GM23338 (cell line): ENCODE results near the gene TOR3A.

Experiments
- CREB1 ChIP-seq: fragments of 250-450 bp; sonication (Bioruptor Pico); IDR thresholded peaks from 2 replicates; pipeline ENCODE4 v1.5.0; 2020; ENCODE audit warnings: low read depth, mild to moderate bottlenecking, moderate library complexity
- EZH2 ChIP-seq: fragments of 200-600 bp; sonication (generic); IDR thresholded peaks from one replicate; pipeline ENCODE4 v1.8.0; 2017; ENCODE audit warnings: antibody characterized with exemption, mild to moderate bottlenecking, low read depth; ENCODE audit not compliant: unreplicated experiment
- EZH2phosphoT487 ChIP-seq: fragments of 200-600 bp; sonication (generic); IDR thresholded peaks from one replicate; pipeline ENCODE4 v1.8.1; 2018; ENCODE audit warnings: antibody characterized with exemption; ENCODE audit not compliant: unreplicated experiment
- JUNB ChIP-seq: IDR thresholded peaks from one replicate; pipeline ENCODE4 v1.6.1; 2016; ENCODE audit warnings: antibody characterized with exemption; ENCODE audit not compliant: unreplicated experiment
- POLR2AphosphoS5 ChIP-seq: IDR thresholded peaks from 2 replicates; pipeline ENCODE4 v1.6.1; 2016; ENCODE audit warnings: antibody characterized with exemption, low read depth
- STAT1 ChIP-seq: IDR thresholded peaks from one replicate; pipeline ENCODE4 v1.6.1; 2016; ENCODE audit warnings: antibody characterized with exemption; ENCODE audit not compliant: unreplicated experiment
- ZNF114 ChIP-seq: fragments of 250-450 bp; sonication (Bioruptor Pico); IDR thresholded peaks from 2 replicates; pipeline ENCODE4 v1.5.0; 2020; ENCODE audit warnings: mild to moderate bottlenecking, moderate library complexity
- ZNF331 ChIP-seq: fragments of 250-450 bp; sonication (Bioruptor Pico); IDR thresholded peaks from 2 replicates; pipeline ENCODE4 v1.5.0; 2020; ENCODE audit warnings: low read depth, mild to moderate bottlenecking, moderate library complexity
- TF ChIP-seq, protein P1 (sequence below), 2 experiments: fragments of 200-600 bp in 1 of 2; sonication (generic) in 1 of 2; conservative IDR thresholded peaks; 2 replicates each; pipeline versions ENCODE4 v1.5.1 to v1.6.1; 2016 to 2017; ENCODE audit warnings: antibody characterized with exemption in 2 of 2, low read depth in 2 of 2, mild to moderate bottlenecking in 2 of 2, moderate library complexity in 1 of 2
- TF ChIP-seq, protein P2 (sequence below): IDR thresholded peaks from 2 replicates; pipeline ENCODE4 v1.6.1; 2016; ENCODE audit warnings: antibody characterized with exemption
- TF ChIP-seq, protein P3 (sequence below): IDR thresholded peaks from one replicate; pipeline ENCODE4 v1.6.1; 2018; ENCODE audit warnings: antibody characterized with exemption; ENCODE audit not compliant: unreplicated experiment
- TF ChIP-seq, protein P4 (sequence below): fragments of 250-450 bp; sonication (Bioruptor Pico); IDR thresholded peaks from 2 replicates; pipeline ENCODE4 v1.5.0; 2020; ENCODE audit warnings: mild to moderate bottlenecking, moderate library complexity

DNA sequence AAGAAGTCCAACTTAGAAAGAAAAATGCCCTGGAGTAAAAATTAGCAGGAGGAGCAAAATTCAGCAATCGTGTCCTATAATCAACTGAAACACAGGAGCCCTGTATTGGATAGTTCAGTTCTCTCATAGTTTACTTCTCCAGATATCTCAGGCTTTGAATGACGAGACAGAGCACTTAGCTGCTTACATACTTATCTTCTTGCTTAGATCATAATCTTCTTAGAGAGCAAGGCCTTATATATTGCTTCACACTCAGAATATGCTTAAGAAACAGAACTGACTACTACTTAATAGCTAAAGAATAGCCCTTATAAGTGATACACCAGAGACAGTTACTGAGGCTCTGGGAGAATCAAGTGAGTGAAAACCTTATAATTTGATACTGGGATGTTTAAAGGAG, 38.9 kb downstream of the TOR3A start:
- TF ChIP-seq, protein P1, sequence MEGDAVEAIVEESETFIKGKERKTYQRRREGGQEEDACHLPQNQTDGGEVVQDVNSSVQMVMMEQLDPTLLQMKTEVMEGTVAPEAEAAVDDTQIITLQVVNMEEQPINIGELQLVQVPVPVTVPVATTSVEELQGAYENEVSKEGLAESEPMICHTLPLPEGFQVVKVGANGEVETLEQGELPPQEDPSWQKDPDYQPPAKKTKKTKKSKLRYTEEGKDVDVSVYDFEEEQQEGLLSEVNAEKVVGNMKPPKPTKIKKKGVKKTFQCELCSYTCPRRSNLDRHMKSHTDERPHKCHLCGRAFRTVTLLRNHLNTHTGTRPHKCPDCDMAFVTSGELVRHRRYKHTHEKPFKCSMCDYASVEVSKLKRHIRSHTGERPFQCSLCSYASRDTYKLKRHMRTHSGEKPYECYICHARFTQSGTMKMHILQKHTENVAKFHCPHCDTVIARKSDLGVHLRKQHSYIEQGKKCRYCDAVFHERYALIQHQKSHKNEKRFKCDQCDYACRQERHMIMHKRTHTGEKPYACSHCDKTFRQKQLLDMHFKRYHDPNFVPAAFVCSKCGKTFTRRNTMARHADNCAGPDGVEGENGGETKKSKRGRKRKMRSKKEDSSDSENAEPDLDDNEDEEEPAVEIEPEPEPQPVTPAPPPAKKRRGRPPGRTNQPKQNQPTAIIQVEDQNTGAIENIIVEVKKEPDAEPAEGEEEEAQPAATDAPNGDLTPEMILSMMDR (conservative IDR thresholded peaks at IDR 0.05; ENCODE audit: low read depth in 2 of 2), result no peak
- TF ChIP-seq JUNB (no peak), EZH2 (no peak), EZH2phosphoT487 (no peak), POLR2AphosphoS5 (no peak), ZNF114 (no peak), STAT1 (no peak), CREB1 (CRISPR knock-in tag) (no peak), ZNF331 (CRISPR knock-in tag) (no peak)
- TF ChIP-seq, protein P2, sequence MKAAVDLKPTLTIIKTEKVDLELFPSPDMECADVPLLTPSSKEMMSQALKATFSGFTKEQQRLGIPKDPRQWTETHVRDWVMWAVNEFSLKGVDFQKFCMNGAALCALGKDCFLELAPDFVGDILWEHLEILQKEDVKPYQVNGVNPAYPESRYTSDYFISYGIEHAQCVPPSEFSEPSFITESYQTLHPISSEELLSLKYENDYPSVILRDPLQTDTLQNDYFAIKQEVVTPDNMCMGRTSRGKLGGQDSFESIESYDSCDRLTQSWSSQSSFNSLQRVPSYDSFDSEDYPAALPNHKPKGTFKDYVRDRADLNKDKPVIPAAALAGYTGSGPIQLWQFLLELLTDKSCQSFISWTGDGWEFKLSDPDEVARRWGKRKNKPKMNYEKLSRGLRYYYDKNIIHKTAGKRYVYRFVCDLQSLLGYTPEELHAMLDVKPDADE, result no peak
- TF ChIP-seq, protein P3, sequence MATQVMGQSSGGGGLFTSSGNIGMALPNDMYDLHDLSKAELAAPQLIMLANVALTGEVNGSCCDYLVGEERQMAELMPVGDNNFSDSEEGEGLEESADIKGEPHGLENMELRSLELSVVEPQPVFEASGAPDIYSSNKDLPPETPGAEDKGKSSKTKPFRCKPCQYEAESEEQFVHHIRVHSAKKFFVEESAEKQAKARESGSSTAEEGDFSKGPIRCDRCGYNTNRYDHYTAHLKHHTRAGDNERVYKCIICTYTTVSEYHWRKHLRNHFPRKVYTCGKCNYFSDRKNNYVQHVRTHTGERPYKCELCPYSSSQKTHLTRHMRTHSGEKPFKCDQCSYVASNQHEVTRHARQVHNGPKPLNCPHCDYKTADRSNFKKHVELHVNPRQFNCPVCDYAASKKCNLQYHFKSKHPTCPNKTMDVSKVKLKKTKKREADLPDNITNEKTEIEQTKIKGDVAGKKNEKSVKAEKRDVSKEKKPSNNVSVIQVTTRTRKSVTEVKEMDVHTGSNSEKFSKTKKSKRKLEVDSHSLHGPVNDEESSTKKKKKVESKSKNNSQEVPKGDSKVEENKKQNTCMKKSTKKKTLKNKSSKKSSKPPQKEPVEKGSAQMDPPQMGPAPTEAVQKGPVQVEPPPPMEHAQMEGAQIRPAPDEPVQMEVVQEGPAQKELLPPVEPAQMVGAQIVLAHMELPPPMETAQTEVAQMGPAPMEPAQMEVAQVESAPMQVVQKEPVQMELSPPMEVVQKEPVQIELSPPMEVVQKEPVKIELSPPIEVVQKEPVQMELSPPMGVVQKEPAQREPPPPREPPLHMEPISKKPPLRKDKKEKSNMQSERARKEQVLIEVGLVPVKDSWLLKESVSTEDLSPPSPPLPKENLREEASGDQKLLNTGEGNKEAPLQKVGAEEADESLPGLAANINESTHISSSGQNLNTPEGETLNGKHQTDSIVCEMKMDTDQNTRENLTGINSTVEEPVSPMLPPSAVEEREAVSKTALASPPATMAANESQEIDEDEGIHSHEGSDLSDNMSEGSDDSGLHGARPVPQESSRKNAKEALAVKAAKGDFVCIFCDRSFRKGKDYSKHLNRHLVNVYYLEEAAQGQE, result no peak
- TF ChIP-seq, protein P4, sequence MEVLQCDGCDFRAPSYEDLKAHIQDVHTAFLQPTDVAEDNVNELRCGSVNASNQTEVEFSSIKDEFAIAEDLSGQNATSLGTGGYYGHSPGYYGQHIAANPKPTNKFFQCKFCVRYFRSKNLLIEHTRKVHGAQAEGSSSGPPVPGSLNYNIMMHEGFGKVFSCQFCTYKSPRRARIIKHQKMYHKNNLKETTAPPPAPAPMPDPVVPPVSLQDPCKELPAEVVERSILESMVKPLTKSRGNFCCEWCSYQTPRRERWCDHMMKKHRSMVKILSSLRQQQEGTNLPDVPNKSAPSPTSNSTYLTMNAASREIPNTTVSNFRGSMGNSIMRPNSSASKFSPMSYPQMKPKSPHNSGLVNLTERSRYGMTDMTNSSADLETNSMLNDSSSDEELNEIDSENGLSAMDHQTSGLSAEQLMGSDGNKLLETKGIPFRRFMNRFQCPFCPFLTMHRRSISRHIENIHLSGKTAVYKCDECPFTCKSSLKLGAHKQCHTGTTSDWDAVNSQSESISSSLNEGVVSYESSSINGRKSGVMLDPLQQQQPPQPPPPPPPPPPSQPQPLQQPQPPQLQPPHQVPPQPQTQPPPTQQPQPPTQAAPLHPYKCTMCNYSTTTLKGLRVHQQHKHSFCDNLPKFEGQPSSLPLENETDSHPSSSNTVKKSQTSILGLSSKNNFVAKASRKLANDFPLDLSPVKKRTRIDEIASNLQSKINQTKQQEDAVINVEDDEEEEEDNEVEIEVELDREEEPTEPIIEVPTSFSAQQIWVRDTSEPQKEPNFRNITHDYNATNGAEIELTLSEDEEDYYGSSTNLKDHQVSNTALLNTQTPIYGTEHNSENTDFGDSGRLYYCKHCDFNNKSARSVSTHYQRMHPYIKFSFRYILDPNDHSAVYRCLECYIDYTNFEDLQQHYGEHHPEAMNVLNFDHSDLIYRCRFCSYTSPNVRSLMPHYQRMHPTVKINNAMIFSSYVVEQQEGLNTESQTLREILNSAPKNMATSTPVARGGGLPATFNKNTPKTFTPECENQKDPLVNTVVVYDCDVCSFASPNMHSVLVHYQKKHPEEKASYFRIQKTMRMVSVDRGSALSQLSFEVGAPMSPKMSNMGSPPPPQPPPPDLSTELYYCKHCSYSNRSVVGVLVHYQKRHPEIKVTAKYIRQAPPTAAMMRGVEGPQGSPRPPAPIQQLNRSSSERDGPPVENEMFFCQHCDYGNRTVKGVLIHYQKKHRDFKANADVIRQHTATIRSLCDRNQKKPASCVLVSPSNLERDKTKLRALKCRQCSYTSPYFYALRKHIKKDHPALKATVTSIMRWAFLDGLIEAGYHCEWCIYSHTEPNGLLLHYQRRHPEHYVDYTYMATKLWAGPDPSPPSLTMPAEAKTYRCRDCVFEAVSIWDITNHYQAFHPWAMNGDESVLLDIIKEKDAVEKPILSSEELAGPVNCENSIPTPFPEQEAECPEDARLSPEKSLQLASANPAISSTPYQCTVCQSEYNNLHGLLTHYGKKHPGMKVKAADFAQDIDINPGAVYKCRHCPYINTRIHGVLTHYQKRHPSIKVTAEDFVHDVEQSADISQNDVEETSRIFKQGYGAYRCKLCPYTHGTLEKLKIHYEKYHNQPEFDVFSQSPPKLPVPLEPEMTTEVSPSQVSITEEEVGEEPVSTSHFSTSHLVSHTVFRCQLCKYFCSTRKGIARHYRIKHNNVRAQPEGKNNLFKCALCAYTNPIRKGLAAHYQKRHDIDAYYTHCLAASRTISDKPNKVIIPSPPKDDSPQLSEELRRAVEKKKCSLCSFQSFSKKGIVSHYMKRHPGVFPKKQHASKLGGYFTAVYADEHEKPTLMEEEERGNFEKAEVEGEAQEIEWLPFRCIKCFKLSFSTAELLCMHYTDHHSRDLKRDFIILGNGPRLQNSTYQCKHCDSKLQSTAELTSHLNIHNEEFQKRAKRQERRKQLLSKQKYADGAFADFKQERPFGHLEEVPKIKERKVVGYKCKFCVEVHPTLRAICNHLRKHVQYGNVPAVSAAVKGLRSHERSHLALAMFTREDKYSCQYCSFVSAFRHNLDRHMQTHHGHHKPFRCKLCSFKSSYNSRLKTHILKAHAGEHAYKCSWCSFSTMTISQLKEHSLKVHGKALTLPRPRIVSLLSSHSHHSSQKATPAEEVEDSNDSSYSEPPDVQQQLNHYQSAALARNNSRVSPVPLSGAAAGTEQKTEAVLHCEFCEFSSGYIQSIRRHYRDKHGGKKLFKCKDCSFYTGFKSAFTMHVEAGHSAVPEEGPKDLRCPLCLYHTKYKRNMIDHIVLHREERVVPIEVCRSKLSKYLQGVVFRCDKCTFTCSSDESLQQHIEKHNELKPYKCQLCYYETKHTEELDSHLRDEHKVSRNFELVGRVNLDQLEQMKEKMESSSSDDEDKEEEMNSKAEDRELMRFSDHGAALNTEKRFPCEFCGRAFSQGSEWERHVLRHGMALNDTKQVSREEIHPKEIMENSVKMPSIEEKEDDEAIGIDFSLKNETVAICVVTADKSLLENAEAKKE, result no peak
